ENCODE measurements around the gene SYCE1L. TPM values are rescaled to one million over a fixed set of nuclear protein-coding genes. Genes with fewer than 3 reads are reported as not detected.

The SYCE1L gene
- total RNA-seq, 6 donors from 2014 or later, result 4.3 to 5.8 TPM; not detected in 4

DNA sequence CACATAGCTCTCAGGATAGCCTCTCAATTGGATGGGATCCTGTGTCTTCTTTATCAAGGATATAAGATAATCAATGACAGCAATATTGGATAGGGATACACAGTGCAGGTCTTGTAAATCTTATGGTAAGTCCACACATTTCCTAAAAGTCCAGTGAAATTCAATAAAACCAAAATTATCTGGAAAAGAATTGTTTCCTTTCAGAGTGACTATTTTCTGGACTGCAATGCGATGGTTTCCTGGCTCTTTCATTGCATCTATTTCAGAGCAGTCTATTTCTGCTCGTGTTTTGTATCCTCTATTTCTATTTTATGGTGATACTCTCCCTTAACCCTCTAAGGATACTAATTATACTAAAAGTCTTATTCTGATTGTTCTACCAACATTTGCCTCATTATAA lies 32.5 kb upstream of the SYCE1L start:
- H3K36me3 ChIP-seq, result no peaks in the 10 kb centered on the region
- WGBS, 2 donors, result 68 to 78% methylated on average over 2 of the region's 2 CpGs
- ATAC-seq (ENCODE audit: low FRiP score in 2 of 2) (no peak), DNase-seq (no peak)
- no peak overlapping the region for H3K4me3 ChIP-seq
- H3K27ac ChIP-seq, result no peak overlapping the region
- no peaks in the 10 kb centered on the region for H3K4me1 ChIP-seq
- TF ChIP-seq POLR2A (IDR thresholded peaks at IDR 0.05) (no peak), EP300 (IDR thresholded peaks at IDR 0.05) (no peak), POLR2AphosphoS5 (IDR thresholded peaks at IDR 0.05) (no peak)
- TF ChIP-seq, protein P1, sequence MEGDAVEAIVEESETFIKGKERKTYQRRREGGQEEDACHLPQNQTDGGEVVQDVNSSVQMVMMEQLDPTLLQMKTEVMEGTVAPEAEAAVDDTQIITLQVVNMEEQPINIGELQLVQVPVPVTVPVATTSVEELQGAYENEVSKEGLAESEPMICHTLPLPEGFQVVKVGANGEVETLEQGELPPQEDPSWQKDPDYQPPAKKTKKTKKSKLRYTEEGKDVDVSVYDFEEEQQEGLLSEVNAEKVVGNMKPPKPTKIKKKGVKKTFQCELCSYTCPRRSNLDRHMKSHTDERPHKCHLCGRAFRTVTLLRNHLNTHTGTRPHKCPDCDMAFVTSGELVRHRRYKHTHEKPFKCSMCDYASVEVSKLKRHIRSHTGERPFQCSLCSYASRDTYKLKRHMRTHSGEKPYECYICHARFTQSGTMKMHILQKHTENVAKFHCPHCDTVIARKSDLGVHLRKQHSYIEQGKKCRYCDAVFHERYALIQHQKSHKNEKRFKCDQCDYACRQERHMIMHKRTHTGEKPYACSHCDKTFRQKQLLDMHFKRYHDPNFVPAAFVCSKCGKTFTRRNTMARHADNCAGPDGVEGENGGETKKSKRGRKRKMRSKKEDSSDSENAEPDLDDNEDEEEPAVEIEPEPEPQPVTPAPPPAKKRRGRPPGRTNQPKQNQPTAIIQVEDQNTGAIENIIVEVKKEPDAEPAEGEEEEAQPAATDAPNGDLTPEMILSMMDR (IDR thresholded peaks at IDR 0.05), result no peak
- H3K9me3 ChIP-seq, result no peaks in the 10 kb centered on the region
- H3K27me3 ChIP-seq, result no peaks in the 10 kb centered on the region

DNA sequence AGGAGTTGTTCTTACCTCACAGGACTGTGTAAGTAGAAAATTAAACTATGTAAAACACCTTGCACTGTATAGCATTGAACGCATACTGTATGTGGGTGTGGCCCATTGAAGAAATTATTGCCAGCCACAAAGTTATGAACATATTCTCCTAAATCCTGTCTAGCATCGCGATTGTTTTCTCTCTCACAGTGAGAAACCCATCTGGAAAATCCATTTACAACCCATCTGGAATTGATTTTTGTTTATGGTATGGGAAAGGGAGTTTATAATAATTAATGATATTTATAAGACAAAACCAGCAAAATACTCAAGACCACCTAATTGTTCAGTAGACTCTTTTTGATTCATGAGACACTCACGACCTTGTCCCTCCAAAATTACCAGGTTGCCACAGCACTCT lies 30.3 kb upstream of the SYCE1L start:
- H3K36me3 ChIP-seq, result no peaks in the 10 kb centered on the region
- ATAC-seq (ENCODE audit: low FRiP score in 2 of 2), result no peak
- no peak for TF ChIP-seq POLR2A (IDR thresholded peaks at IDR 0.05)
- TF ChIP-seq, protein P1 (IDR thresholded peaks at IDR 0.05), result no peak
- no peak for TF ChIP-seq POLR2AphosphoS5 (IDR thresholded peaks at IDR 0.05)
- TF ChIP-seq EP300 (IDR thresholded peaks at IDR 0.05), result no peak
- no peaks in the 10 kb centered on the region for H3K27me3 ChIP-seq
- no peak overlapping the region for H3K27ac ChIP-seq
- no peak overlapping the region for H3K4me3 ChIP-seq
- no peaks in the 10 kb centered on the region for H3K9me3 ChIP-seq
- peaks cover 0 to 3% (median 0%) of the 10 kb centered on the region in 4 donors for H3K4me1 ChIP-seq
- DNase-seq, result no peak
- 67 to 70% methylated on average over 4 of the region's 4 CpGs for WGBS, 2 donors

DNA sequence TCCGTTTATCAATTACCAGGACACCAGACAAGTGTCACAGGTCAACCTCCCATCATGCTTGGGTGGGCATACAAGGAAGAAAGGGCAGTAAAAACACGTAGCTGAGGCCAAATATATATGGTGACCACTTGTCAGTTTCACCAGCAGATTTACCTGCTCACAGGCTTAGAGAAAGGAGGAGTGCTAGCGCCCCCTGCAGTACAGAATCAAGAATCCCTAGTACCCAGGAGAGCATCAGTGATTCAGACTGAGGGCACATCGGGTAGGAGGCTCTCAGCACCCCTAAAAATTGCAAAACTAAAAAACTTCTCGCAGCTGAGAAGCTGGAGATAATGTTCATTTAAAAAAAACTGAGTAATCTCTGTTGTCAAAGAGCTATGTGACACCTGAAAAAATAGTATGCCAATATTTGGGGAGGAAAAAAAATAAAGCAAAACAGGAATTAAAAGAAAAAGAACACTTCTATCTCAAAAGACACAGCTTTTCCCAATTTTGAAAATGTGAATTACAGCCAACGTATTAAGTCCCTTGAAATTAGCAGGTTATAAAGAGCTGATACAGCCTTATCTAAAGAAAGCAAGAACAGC lies 29.5 kb upstream of the SYCE1L start:
- Histone ChIP-seq H3K27me3 (no peaks in the 10 kb centered on the region), H3K9me3 (no peaks in the 10 kb centered on the region), H3K27ac (no peak overlapping the region), H3K36me3 (no peaks in the 10 kb centered on the region), H3K4me1 (peaks cover 0 to 3% (median 0%) of the 10 kb centered on the region in 4 donors), H3K4me3 (no peak overlapping the region)
- WGBS, 2 donors, result 16 to 20% methylated on average over 6 of the region's 6 CpGs
- peak; percentile 56 to 67 for ATAC-seq (ENCODE audit: low FRiP score in 2 of 2)
- DNase-seq, result peak in 1 of 2 donors; percentile 40
- no peak for TF ChIP-seq POLR2A (IDR thresholded peaks at IDR 0.05)
- TF ChIP-seq EP300 (IDR thresholded peaks at IDR 0.05), result no peak
- TF ChIP-seq, protein P1 (IDR thresholded peaks at IDR 0.05), result peak in 4 of 6 experiments; percentile 44 to 56 (median 50)

DNA sequence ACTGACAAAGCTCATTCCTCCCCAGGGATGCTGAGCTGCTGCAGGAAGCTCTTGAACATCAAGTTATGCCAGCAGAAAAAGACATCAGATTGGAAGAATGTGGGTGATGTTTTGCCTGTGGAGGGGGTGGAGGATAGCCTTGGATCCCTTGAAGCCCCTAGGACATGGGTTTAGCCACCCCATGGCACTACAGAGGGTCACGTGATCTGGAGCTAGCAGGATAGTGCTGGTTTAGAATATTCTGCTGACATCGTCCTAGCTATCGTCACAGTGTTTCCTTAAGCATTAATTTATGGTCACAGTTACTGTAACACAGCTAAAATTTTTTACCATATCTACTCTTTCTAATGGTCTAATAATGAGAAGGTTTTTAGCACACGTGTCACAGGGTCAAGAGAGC lies 28.4 kb upstream of the SYCE1L start:
- TF ChIP-seq EP300 (IDR thresholded peaks at IDR 0.05), result no peak
- no peak for TF ChIP-seq POLR2AphosphoS5 (IDR thresholded peaks at IDR 0.05)
- TF ChIP-seq, protein P1 (IDR thresholded peaks at IDR 0.05), result no peak
- TF ChIP-seq POLR2A (IDR thresholded peaks at IDR 0.05), result no peak
- Histone ChIP-seq H3K4me3 (no peak overlapping the region), H3K4me1 (peaks cover 0 to 3% (median 0%) of the 10 kb centered on the region in 4 donors), H3K27ac (no peak overlapping the region), H3K9me3 (no peaks in the 10 kb centered on the region), H3K36me3 (no peaks in the 10 kb centered on the region), H3K27me3 (no peaks in the 10 kb centered on the region)
- DNase-seq (no peak), ATAC-seq (ENCODE audit: low FRiP score in 2 of 2) (no peak)
- 71 to 75% methylated on average over 4 of the region's 4 CpGs for WGBS, 2 donors
